GM23338 (cell line): ENCODE results near the gene EPHA4. TPM values are rescaled to one million over a fixed set of nuclear protein-coding genes. Genes with fewer than 3 reads are reported as not detected.

Experiments used
- ATAC-seq: fragments of 200-7000 bp; cut with Tn5 transposase; 3 replicates; pipeline ENCODE4 v1.9.1; 2020
- DNase-seq: peaks from one replicate; pipeline ENCODE4 v3.0.0-alpha.2; 2015; ENCODE audit warnings: low spot score
- H2AFZ ChIP-seq: fragments of 200-600 bp; sonication (generic); 2 replicates; pipeline ENCODE4 v1.8.0; 2016; ENCODE audit warnings: antibody characterized with exemption, mild to moderate bottlenecking, moderate library complexity
- H3F3A ChIP-seq: fragments of 200-600 bp; sonication (generic); replicated peaks from 2 replicates; pipeline ENCODE4 v1.8.0; 2017; ENCODE audit warnings: antibody characterized with exemption, mixed run types, low read depth
- H3K27ac ChIP-seq: fragments of 200-600 bp; sonication (generic); 2 replicates; pipeline ENCODE4 v1.6.1; 2016; ENCODE audit warnings: low read depth
- H3K27me3 ChIP-seq: fragments of 200-600 bp; sonication (generic); 2 replicates; pipeline ENCODE4 v1.8.0; 2016; ENCODE audit warnings: mild to moderate bottlenecking, mixed run types, moderate library complexity; ENCODE audit not compliant: insufficient read depth
- H3K36me3 ChIP-seq: fragments of 200-600 bp; sonication (generic); 2 replicates; pipeline ENCODE4 v1.8.0; 2016; ENCODE audit warnings: mild to moderate bottlenecking; ENCODE audit not compliant: insufficient read depth
- H3K4me1 ChIP-seq: fragments of 200-600 bp; sonication (generic); 2 replicates; pipeline ENCODE4 v1.8.0; 2016; ENCODE audit warnings: mild to moderate bottlenecking, moderate library complexity; ENCODE audit not compliant: insufficient read depth
- H3K4me2 ChIP-seq: fragments of 200-600 bp; sonication (generic); 2 replicates; pipeline ENCODE4 v1.7.1; 2017; ENCODE audit warnings: mixed run types
- H3K4me3 ChIP-seq: fragments of 200-600 bp; sonication (generic); 2 replicates; pipeline ENCODE4 v1.6.1; 2016; ENCODE audit warnings: mixed run types
- H3K79me2 ChIP-seq: fragments of 200-600 bp; sonication (generic); replicated peaks from 2 replicates; pipeline ENCODE4 v1.8.0; 2017; ENCODE audit warnings: mild to moderate bottlenecking; ENCODE audit not compliant: insufficient read depth
- H3K9me2 ChIP-seq: fragments of 200-600 bp; sonication (generic); 2 replicates; pipeline ENCODE4 v1.8.0; 2017; ENCODE audit not compliant: insufficient read depth
- H4K20me1 ChIP-seq: fragments of 200-600 bp; sonication (generic); replicated peaks from 2 replicates; pipeline ENCODE4 v1.8.0; 2017; ENCODE audit warnings: mild to moderate bottlenecking; ENCODE audit not compliant: insufficient read depth
- H3K27ac Mint-ChIP-seq: 2 replicates; pipeline ENCODE4 v1.8.0; 2020; ENCODE audit warnings: inconsistent platforms, mild to moderate bottlenecking, moderate library complexity, mixed read lengths
- H3K27me3 Mint-ChIP-seq: 3 replicates; pipeline ENCODE4 v1.8.0; 2022; ENCODE audit warnings: low read depth, mild to moderate bottlenecking, moderate library complexity, mixed read lengths, inconsistent platforms; ENCODE audit not compliant: insufficient read depth, poor library complexity
- H3K36me3 Mint-ChIP-seq: 3 replicates; pipeline ENCODE4 v1.8.0; 2021; ENCODE audit warnings: low read depth, mild to moderate bottlenecking, inconsistent platforms, moderate library complexity, mixed read lengths
- H3K4me1 Mint-ChIP-seq: 3 replicates; pipeline ENCODE4 v1.8.0; 2020; ENCODE audit warnings: mild to moderate bottlenecking, inconsistent platforms, mixed read lengths
- H3K4me3 Mint-ChIP-seq: 3 replicates; pipeline ENCODE4 v1.8.0; 2021; ENCODE audit warnings: moderate library complexity, mild to moderate bottlenecking, inconsistent platforms, mixed read lengths
- H3K9me3 Mint-ChIP-seq: 3 replicates; pipeline ENCODE4 v1.8.0; 2020; ENCODE audit warnings: moderate library complexity, mild to moderate bottlenecking, inconsistent platforms, mixed read lengths
- CREB1 ChIP-seq: fragments of 250-450 bp; sonication (Bioruptor Pico); IDR thresholded peaks from 2 replicates; pipeline ENCODE4 v1.5.0; 2020; ENCODE audit warnings: low read depth, mild to moderate bottlenecking, moderate library complexity
- EZH2 ChIP-seq: fragments of 200-600 bp; sonication (generic); IDR thresholded peaks from one replicate; pipeline ENCODE4 v1.8.0; 2017; ENCODE audit warnings: antibody characterized with exemption, mild to moderate bottlenecking, low read depth; ENCODE audit not compliant: unreplicated experiment
- EZH2phosphoT487 ChIP-seq: fragments of 200-600 bp; sonication (generic); IDR thresholded peaks from one replicate; pipeline ENCODE4 v1.8.1; 2018; ENCODE audit warnings: antibody characterized with exemption; ENCODE audit not compliant: unreplicated experiment
- NANOG ChIP-seq: IDR thresholded peaks from 2 replicates; pipeline ENCODE4 v1.6.1; 2016; ENCODE audit warnings: antibody characterized with exemption, borderline replicate concordance
- POLR2AphosphoS5 ChIP-seq: IDR thresholded peaks from 2 replicates; pipeline ENCODE4 v1.6.1; 2016; ENCODE audit warnings: antibody characterized with exemption, low read depth
- STAT1 ChIP-seq: IDR thresholded peaks from one replicate; pipeline ENCODE4 v1.6.1; 2016; ENCODE audit warnings: antibody characterized with exemption; ENCODE audit not compliant: unreplicated experiment
- ZNF114 ChIP-seq: fragments of 250-450 bp; sonication (Bioruptor Pico); IDR thresholded peaks from 2 replicates; pipeline ENCODE4 v1.5.0; 2020; ENCODE audit warnings: mild to moderate bottlenecking, moderate library complexity
- ZNF331 ChIP-seq: fragments of 250-450 bp; sonication (Bioruptor Pico); IDR thresholded peaks from 2 replicates; pipeline ENCODE4 v1.5.0; 2020; ENCODE audit warnings: low read depth, mild to moderate bottlenecking, moderate library complexity
- ZNF462 ChIP-seq: fragments of 250-450 bp; sonication (Bioruptor Pico); IDR thresholded peaks from 2 replicates; pipeline ENCODE4 v1.5.0; 2020; ENCODE audit warnings: mild to moderate bottlenecking, moderate library complexity
- polyA plus RNA-seq: library from polyadenylated mRNA; unstranded; fragments of >200 nt; fragmentation: Nextera tagmentation; extraction: Ambion mirVana; gene quantifications from 2 replicates; pipeline ENCODE4 v1.2.1, GENCODE V29; 2016
- total RNA-seq: library from RNA; depleted of rRNA; stranded (reverse); fragments of >200 nt; shearing (Covaris generic); gene quantifications from 2 replicates; pipeline ENCODE4 v1.2.3, GENCODE V29; 2014
- TF ChIP-seq, protein P1 (sequence below): IDR thresholded peaks from one replicate; pipeline ENCODE4 v1.6.1; 2018; ENCODE audit warnings: antibody characterized with exemption; ENCODE audit not compliant: unreplicated experiment

EPHA4 gene
- total and polyA plus RNA-seq, 2 experiments from 2014 or later, result 4.1 to 6.2 TPM

- ATAC-seq (no peak), DNase-seq (no peak)
- no peak overlapping the region for H3K4me2 ChIP-seq
- no peak overlapping the region for H2AFZ ChIP-seq
- Mint-ChIP-seq H3K27ac (no peak overlapping the region), H3K4me3 (no peak overlapping the region), H3K36me3 (no peaks in the 10 kb centered on the region), H3K4me1 (peaks cover 31% of the 10 kb centered on the region), H3K27me3 (no peaks in the 10 kb centered on the region), H3K9me3 (no peaks in the 10 kb centered on the region)
- H4K20me1 ChIP-seq, result no peaks in the 10 kb centered on the region
- H3K4me3 ChIP-seq, result no peak overlapping the region
- no peaks in the 10 kb centered on the region for H3K9me2 ChIP-seq
- no peaks in the 10 kb centered on the region for H3K27me3 ChIP-seq
- H3K36me3 ChIP-seq, result no peaks in the 10 kb centered on the region
- H3K79me2 ChIP-seq, result no peaks in the 10 kb centered on the region
- no peak for TF ChIP-seq POLR2AphosphoS5
- no peak for TF ChIP-seq CREB1
- TF ChIP-seq NANOG, result no peak
- no peak for TF ChIP-seq EZH2
- TF ChIP-seq ZNF331 (CRISPR knock-in tag), result no peak
- peaks cover 9% of the 10 kb centered on the region for H3K4me1 ChIP-seq
- H3K27ac ChIP-seq, result no peak overlapping the region
- no peaks in the 10 kb centered on the region for H3F3A ChIP-seq
Observed at GRCh38 chr2:221529177-221529942, 42.7 kb downstream of the EPHA4 start.

- no peaks in the 10 kb centered on the region for H3K9me2 ChIP-seq
- no peak for ATAC-seq
- H3K27ac ChIP-seq, result no peak overlapping the region
- H3K27me3 Mint-ChIP-seq, result no peaks in the 10 kb centered on the region
- H3F3A ChIP-seq, result no peaks in the 10 kb centered on the region
- no peaks in the 10 kb centered on the region for H3K9me3 Mint-ChIP-seq
- no peaks in the 10 kb centered on the region for H3K36me3 ChIP-seq
- no peaks in the 10 kb centered on the region for H3K36me3 Mint-ChIP-seq
- H3K4me3 ChIP-seq, result no peak overlapping the region
- peak overlapping the region; percentile 5; the same call in 1 of the 2 replicates for H3K27ac Mint-ChIP-seq
- no peak overlapping the region for H3K4me2 ChIP-seq
- H3K4me1 Mint-ChIP-seq, result peaks cover 31% of the 10 kb centered on the region
- no peaks in the 10 kb centered on the region for H3K79me2 ChIP-seq
- no peak overlapping the region for H2AFZ ChIP-seq
- peaks cover 12% of the 10 kb centered on the region for H3K4me1 ChIP-seq
- no peak for DNase-seq
- H3K4me3 Mint-ChIP-seq, result no peak overlapping the region
- no peaks in the 10 kb centered on the region for H3K27me3 ChIP-seq
- no peaks in the 10 kb centered on the region for H4K20me1 ChIP-seq
- TF ChIP-seq ZNF114, result no peak
- no peak for TF ChIP-seq CREB1
- no peak for TF ChIP-seq EZH2phosphoT487
- TF ChIP-seq STAT1, result no peak
- no peak for TF ChIP-seq EZH2
- no peak for TF ChIP-seq POLR2AphosphoS5
- no peak for TF ChIP-seq ZNF331 (CRISPR knock-in tag)
- TF ChIP-seq, protein P1, sequence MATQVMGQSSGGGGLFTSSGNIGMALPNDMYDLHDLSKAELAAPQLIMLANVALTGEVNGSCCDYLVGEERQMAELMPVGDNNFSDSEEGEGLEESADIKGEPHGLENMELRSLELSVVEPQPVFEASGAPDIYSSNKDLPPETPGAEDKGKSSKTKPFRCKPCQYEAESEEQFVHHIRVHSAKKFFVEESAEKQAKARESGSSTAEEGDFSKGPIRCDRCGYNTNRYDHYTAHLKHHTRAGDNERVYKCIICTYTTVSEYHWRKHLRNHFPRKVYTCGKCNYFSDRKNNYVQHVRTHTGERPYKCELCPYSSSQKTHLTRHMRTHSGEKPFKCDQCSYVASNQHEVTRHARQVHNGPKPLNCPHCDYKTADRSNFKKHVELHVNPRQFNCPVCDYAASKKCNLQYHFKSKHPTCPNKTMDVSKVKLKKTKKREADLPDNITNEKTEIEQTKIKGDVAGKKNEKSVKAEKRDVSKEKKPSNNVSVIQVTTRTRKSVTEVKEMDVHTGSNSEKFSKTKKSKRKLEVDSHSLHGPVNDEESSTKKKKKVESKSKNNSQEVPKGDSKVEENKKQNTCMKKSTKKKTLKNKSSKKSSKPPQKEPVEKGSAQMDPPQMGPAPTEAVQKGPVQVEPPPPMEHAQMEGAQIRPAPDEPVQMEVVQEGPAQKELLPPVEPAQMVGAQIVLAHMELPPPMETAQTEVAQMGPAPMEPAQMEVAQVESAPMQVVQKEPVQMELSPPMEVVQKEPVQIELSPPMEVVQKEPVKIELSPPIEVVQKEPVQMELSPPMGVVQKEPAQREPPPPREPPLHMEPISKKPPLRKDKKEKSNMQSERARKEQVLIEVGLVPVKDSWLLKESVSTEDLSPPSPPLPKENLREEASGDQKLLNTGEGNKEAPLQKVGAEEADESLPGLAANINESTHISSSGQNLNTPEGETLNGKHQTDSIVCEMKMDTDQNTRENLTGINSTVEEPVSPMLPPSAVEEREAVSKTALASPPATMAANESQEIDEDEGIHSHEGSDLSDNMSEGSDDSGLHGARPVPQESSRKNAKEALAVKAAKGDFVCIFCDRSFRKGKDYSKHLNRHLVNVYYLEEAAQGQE, result no peak
- no peak for TF ChIP-seq ZNF462 (CRISPR knock-in tag)
Observed at GRCh38 chr2:221527776-221528309, 44.3 kb downstream of the EPHA4 start.
